GM18868 (cell line): Measurements from ENCODE around the gene KRTAP10-1.
"Not testable (repeated sequence)": the region's sequence is repeated elsewhere in the genome, so short reads cannot be mapped to it uniquely, and the experiment has no call there.

ENCODE experiments used
- ATAC-seq: cut with Tn5 transposase; IDR thresholded peaks from one replicate; pipeline ENCODE4 v1.9.1; 2021; ENCODE audit warnings: mild to moderate bottlenecking, moderate library complexity; ENCODE audit not compliant: unreplicated experiment

KRTAP10-1 gene

GRCh38 chr21:44550285-44550684, 10.3 kb upstream of the KRTAP10-1 start:
- not testable (repeated sequence) for ATAC-seq

DNA sequence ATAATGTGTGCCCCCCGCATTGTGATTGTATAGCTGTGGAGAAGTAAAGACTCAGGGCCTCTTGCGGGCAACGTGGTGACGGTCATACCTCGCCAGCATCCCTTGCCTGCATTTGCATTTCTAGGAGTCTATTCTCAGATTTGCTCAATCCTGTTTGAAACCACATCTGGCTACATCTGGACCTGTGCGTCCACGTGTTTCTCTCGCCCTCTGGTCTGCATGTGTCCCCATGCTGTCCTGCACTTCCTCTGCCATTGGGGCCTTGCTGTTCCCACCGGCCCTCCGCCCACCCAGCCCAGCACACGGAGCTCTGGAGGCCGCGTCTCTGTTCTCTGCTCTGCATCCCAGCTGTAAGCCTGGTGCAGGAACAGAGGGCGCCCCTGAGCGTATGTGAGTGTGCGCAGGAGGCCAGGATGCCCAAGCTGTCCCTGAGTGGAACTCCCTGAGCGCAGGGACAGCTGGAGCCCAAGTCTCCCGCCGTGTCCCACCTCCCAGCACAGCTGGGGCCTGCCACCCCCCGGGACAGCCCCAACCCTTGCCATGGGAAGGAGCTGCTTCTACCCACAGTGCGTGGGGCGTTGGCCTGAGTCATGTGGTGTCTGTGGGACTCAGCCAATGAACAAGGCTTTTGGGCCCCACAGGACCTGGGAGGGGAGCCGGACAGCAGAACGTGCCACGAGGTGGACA, 9.7 kb upstream of the KRTAP10-1 start:
- ATAC-seq: no peak

DNA sequence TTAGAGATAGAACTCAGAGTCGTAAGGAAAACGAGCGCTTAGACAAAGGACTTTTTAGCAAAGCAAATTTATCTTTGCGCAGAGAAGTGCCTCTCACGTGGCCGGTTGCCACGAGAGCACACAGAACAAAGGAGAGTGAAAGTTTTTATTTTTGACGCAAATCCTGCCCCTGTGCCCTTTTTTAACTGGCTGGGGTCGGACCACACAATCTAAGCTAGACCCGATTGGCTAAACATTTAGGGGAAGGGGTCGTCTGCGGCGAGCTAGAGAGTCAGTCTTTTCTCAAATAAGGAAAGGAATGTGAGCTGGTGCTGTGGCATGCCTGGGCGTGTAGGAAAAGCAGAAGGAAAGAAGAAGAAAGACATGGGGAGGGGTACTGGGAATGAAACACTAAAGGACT, 8.9 kb upstream of the KRTAP10-1 start:
- no peak for ATAC-seq

- no peak for ATAC-seq
Observed at GRCh38 chr21:44548381-44548780, 8.4 kb upstream of the KRTAP10-1 start.

GRCh38 chr21:44547656-44548331, 7.8 kb upstream of the KRTAP10-1 start:
- ATAC-seq: no peak

- ATAC-seq: no peak
Observed at GRCh38 chr21:44544566-44544965, 4.6 kb upstream of the KRTAP10-1 start.

DNA sequence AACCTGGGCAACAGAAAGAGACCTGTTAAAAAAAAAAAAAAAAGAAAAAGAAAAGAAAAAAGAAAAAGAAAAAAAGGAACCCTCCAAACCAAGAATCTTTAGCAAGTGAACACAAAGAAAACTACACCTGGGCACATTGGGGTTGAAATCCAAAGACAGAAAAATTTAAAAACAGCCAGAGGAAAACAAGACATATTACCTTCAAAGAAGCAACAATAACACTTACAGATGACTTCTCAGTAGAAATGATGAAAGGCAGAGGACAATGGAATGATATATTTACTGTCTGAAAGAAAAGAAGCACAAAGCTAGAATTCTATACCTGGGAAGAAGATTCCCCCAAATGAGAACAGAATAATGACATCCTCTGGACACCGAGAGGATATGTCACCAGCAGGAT, 2.7 kb upstream of the KRTAP10-1 start:
- ATAC-seq: no peak

DNA sequence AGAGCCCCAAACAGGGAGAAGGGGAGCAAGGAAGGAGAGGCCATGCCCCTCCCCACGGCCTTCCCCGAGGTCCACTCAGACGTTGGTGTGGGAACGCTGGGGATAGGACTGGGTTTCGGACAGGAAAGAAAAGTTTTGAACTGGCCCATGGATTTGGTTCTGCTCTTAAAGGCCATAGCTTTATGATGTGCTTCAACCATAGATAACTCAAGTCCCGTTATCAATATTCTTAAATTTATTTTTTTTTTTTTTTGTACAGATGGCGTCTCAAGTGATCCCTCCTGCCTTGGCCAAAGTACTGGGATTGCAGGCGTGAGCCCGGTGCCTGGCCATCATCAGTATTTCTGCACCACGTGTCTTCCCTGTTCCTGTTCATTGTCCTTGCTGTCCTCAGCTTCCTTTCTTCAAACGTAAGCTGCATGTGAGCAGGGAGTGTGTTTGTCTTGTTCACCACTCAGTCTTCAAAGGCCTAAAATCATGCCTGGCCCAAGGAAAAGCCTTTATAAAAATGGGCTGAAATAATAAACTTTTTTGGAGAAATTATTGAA, 820 bp upstream of the KRTAP10-1 start:
- no peak for ATAC-seq

DNA sequence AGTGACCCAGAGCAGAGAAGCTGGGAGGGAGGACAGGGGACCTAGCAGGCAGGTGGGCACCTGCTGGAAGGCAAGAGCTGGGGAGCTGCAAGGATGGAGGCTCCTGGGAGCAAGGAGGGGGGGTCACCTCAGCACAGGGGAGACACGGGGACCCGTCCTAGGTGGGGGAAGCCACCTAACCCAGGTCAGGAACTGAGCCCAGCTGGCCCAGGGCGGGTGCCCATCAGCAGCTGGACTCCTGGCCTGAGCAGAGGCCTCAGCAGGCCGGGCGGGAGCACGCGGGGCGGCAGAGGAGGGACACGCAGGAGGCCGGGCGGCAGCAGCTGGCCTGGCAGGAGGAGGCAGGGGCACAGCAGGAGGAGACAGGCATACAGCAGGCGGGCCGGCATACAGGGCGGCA, 949 bp downstream of the KRTAP10-1 start:
- ATAC-seq: no peak

DNA sequence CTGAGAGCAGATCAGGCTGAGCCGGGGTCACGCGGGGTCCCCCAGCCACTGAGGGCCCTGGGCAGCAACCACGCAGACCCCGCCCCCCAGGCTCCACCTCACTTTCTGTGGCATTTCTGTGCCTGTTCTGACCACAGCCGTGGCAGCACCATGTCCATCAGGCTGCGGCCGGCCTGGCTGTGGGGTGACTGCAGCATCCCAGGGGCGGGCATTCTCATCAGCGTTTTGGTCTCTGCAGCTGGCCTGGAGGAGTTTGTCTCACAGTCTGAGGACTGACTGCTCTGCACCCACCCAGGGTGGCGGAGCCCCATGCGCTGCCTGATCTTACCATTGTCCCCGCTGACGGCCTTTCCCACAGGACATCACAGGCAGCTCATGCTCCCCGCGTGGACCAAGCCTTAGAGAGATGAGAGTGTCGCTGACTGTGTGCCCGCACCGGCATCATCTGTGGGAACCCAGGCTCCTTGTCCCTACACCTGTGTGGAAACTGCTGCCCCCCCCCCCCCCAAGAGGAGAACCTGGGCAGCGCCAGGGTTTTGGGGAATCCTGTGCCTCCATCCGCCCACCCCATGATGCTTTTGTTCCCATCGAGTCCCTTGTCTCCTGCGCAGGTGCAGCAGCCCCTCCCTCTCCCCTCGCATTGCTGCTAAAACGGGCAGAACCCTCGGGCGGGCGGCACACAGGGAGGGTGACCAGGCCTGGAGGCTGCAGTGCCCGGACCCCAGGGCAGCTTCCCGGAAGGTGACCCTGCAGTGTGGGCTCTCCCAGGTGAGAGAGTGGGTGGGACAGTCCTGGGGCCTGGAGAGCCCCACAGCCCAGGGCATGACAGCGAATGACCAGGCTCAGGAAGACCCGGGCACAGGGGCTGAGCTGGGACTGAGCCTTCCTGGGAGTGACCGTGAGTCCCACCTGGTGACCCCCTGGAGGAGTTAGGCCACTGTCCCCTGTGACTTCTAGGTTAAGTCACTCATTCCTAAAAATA, 1.8 kb downstream of the KRTAP10-1 start:
- ATAC-seq: no peak

DNA sequence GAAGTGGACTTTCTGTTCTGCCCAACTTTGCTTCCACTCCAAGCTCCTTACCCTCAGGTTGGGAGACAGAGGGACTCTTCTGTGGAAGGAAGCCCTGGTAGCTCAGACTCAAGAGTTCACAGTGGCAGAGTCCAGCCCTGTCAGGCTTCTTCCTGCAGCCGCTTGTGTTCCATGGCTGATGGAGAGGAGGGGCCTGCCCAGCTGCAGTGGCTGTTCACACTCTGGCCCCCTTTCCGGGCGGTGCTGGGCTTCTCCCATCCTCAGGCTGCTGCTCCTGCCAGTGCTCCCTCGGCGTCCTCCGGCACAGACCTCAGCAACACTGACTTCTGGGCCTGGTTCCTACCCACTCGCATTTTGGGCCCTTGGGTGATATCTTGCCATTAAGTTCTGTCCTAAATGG, 4.0 kb downstream of the KRTAP10-1 start:
- ATAC-seq: no peak

DNA sequence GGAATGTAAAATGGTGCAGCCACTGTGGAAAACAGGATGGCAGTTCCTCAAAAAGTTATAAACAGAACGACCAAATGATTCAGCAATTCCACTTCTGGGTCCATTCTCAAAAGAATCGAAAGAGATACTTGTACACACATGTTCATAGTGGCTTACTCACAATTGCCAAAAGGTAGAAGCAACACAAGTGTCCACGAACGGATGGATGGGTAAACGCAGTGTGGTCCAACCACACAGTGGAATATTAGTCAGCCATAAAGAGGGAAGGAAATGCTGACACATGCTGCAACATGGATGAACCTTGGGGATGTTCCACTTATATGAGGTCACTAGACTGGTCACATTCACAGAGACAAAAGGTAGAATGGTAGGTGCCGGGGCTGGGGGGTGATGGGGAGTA, 5.3 kb downstream of the KRTAP10-1 start:
- no peak for ATAC-seq

DNA sequence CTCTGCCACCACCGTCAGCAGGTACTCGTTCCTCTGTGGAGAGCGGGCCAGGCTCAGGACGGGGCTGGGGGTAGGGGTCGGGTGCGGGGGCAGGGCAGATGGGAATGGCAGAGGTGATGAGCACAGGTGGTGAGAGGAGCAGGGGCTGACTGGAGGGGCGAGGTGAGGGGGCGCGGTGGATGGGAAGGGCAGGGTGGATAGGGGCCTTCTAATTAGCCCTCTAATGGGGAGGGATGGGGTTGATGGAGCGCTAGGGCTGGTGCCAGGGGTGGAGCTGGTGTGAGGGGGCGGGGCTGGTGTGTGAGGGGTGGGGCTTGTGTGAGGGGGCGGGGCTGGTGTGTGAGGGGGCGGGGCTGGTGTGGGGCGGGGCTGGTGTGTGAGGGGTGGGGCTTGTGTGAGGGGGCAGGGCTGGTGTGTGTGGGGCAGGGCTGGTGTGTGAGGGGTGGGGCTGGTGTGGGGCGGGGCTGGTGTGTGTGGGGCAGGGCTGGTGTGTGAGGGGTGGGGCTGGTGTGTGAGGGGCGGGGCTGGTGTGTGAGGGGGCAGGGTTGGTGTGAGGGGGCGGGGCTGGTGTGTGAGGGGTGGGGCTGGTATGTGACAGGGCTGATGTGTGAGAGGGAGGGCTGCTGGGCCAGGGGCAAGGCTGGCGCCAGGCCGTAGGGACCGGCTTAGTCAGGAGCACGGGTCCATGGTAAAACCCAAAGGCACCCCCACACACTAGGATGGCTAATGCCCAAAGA, 5.9 kb downstream of the KRTAP10-1 start:
- no peak for ATAC-seq

DNA sequence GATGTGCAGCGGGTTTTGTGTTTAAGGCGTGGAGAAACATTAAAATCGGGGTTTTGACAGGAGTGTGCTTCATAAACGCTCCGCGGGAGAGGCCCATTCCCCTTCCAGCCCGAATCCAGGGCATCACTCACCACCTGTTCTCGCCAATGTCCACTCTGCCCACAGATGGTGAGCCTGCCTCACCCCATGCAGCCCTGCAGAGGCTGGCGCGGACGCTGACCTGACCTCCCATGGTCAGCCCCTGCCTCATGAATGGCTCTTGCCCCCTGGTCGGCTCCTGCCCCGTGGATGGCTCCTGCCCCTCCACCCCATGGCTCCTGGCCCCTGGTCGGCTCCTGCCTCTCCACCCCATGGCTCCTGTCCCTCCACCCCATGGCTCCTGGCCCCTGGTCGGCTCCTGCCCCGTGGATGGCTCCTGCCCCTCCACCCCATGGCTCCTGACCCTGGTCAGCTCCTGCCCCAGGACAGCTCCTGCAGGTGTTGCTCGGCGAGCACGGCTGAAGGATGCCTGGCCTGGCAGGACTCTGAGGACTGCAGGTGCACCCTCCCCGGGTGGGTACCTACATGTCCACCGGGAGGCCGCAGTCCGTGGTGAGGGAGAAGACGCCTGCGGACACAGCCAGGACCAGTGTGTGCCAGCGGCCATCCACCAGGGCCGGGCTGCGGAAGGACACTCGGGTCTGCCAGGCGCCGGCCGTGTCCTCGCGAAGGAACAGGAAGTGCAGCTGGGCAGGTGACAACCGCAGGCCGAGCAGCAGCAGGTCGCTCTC, 6.7 kb downstream of the KRTAP10-1 start:
- ATAC-seq: no peak

- no peak for ATAC-seq
Observed at GRCh38 chr21:44532712-44533111, 7.3 kb downstream of the KRTAP10-1 start.

GRCh38 chr21:44531606-44532564, 8.1 kb downstream of the KRTAP10-1 start:
- ATAC-seq: no peak

DNA sequence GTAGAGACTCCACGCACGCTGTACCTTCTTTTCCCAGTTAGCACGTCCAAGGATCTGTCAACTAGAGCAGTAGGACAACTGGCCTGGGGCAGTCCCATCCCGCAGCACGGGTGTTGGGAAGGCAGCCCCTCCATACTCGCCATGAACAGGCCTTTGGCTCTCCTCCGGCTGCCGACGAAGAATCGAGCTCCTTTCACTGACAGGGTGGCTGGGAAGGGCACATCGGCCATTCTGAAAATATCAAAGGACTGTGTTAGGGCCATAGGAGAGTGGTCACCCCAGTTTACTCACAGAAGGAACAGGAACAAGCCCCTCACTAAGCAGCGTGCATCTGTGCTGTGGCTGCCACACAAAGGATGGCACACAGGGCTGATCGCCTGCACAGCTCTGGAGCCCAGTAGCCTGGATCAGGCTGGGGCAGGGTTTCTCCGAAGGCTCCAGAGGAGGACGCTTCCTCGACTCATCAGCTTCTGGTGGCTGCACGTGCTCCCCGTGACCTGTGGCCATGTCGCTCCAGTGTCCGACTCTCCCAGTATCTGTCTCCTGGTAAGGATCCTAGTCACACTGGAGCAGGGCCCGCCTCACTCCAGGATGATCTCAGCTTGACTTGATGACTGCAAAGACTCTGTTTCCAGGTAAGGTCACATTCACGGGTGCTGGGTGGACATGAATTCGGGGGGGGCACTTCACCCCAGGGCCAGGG, 8.9 kb downstream of the KRTAP10-1 start:
- no peak for ATAC-seq
